Activated CD8-positive, alpha-beta memory T cell treated with anti-CD3 and anti-CD28 coated beads, Interleukin-2, amount 50 U/mL, for 1 hour (primary cell): ENCODE data around the gene TBX21.
A peak's percentile ranks its signal among the peaks of the same experiment; 100 is the strongest.

Experiments used
- DNase-seq: peaks from one replicate; pipeline ENCODE4 v3.0.0-alpha.2; 2020; ENCODE audit errors: extremely low read depth

Gene TBX21, protein sequence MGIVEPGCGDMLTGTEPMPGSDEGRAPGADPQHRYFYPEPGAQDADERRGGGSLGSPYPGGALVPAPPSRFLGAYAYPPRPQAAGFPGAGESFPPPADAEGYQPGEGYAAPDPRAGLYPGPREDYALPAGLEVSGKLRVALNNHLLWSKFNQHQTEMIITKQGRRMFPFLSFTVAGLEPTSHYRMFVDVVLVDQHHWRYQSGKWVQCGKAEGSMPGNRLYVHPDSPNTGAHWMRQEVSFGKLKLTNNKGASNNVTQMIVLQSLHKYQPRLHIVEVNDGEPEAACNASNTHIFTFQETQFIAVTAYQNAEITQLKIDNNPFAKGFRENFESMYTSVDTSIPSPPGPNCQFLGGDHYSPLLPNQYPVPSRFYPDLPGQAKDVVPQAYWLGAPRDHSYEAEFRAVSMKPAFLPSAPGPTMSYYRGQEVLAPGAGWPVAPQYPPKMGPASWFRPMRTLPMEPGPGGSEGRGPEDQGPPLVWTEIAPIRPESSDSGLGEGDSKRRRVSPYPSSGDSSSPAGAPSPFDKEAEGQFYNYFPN

DNA sequence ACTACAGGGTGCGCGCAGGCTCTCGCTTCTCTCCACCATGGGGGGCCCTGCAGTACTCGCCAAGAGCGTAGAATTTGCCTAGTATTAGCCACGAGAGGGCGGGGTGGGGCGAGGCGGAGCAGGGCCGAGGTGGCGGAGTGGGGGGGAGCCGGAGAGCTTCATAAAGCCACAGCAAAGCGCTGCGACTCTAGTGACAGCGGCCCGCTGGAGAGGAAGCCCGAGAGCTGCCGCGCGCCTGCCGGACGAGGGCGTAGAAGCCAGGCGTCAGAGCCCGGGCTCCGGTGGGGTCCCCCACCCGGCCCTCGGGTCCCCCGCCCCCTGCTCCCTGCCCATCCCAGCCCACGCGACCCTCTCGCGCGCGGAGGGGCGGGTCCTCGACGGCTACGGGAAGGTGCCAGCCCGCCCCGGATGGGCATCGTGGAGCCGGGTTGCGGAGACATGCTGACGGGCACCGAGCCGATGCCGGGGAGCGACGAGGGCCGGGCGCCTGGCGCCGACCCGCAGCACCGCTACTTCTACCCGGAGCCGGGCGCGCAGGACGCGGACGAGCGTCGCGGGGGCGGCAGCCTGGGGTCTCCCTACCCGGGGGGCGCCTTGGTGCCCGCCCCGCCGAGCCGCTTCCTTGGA, at the start of gene TBX21:
Gene TBX21, plus strand, starts transcription at position 190 of the 627 bp plus-strand sequence. Its CDS starts 219 bp downstream, at position 409.
- peak; percentile 83 for DNase-seq

DNA sequence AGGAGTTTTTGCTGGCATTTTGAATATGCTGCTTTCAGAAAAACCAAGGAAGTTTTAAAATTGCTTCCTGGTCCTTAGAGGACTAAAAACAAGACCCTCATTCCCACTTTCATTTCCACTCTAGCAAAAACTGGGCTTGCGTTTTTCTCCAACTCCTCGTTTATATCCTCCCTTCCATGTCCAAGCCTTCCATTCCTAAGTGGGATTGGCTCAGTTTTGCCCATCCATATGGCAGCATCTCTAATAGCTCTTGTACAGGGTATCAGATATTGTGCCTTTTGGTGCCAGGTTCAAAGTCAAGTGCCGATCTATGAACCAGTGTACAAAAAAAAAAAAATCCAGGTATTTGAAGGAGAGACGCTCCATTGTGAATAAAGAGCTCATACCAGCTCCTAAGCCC, 49.0 kb upstream of the TBX21 start:
- DNase-seq: no peak

DNA sequence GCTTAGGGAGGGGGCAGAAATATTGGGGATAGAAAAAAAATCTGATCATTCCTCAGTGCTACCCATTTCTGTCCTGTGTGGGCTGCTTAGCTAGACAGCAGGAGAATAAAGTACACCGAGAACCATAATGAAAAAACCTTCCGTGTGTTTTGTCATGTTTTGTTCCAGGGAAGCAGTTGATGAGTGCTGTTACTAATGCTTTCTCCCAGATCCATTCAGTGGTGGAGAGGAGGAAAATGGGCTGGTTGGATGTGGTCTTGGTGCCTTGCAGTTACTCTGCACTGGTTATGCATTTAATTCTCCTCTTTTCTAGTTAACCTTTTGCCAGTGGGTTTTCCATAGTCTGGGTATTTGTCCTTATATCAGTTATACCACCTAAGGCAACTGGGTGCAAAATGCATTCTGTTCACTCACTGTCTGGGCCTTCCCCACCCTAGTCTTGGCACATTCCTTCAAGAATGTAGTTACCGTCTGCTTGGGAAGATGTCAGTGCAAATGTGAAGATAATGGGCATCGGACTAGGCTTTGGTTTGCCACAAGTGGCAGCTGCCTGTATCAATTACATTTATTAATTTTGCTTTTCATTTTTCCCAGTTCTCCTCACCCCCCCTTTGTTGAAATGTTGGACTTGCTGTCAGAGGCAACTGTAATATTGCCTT, 48.4 kb upstream of the TBX21 start:
- DNase-seq: no peak

DNA sequence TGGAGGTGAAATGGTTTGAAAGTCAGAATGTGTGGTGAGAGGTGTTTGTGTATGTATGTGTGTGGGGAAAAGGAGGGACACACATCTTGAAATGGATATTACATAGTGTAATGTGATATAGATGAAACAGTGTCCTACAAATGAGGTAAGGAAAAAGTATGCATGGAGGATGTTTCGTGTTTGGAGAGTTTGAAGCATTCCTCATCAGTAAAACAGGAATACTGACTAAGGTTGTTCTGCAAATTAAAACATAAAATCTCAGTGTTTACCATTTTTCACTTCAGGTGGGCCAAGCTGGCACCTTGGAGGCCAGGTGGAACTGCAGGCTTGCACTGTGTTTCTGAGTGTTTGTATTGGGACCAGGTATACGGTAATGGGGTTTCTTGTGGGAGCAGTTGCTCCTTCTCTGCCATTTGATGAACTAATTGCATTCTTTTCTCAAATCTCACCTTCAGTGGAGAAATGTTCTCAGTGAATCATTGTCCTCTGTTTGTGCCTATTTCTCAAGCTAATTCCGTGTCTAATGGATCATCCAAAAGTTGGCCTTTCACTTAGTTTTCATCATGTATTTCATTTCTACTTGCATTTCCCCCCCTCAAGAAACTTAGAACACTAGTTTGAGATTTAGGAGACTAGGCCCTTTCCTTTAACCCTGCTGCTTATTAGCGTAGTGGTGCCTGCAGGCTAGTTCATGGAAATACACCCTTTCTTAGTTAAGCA, 47.3 kb upstream of the TBX21 start:
- no peak for DNase-seq

DNA sequence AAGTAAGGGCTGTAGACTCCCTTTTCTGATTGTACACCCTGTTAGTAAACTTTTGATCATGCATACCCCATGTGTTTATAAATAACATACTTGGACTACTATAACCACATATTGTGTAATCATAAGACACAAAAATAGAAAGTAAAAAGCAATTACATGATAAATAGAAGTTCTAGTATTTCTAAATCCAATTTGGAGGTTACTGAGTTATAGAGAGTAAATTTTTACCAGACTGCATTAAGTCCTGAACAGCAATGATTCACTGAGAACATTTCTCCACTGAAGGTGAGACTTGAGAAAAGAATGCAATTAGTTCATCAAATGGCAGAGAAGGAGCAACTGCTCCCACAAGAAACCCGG, 46.8 kb upstream of the TBX21 start:
- DNase-seq: no peak

DNA sequence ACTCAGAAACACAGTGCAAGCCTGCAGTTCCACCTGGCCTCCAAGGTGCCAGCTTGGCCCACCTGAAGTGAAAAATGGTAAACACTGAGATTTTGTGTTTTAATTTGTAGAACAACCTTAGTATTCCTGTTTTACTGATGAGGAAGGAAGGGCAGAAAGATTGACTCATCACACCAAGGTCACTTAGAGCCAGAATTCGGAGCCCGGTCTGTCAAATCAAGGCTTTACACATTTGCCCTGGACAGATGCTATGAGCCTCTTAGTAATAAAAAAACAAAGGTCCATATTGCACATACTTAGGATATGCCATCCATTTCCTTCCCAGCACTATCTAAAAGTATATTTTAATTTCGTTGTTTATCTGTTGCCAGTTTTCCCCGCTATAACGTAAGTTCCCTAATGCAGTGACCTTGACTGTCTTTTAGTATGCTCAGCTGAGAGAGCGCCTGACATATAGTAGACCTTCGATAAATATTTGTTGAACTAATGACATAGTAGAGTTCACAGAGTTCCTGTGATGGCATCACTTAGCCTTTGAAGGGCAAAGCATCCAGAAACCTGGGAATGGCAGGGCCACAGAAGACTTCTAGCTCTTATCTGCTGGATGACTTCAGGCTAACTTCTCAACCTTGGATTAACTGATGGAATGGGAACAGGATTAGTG, 46.2 kb upstream of the TBX21 start:
- no peak for DNase-seq

DNA sequence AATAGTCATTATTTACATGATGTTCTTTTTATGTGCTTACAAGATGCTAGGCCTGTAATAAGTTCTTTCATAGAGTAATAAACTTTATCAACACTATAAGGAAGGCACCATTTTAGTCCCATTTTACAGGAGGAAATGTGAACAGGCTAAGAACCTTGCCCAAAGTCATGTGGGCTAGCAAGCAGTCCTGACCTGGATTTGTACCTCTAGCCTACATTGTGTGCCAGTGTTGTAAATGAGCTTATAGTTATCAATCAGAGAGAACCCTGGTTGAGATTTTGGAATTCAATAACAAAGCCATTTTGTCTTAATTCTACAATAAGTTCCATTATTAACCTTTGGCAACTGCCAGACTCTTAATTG, 45.7 kb upstream of the TBX21 start:
- no peak for DNase-seq

DNA sequence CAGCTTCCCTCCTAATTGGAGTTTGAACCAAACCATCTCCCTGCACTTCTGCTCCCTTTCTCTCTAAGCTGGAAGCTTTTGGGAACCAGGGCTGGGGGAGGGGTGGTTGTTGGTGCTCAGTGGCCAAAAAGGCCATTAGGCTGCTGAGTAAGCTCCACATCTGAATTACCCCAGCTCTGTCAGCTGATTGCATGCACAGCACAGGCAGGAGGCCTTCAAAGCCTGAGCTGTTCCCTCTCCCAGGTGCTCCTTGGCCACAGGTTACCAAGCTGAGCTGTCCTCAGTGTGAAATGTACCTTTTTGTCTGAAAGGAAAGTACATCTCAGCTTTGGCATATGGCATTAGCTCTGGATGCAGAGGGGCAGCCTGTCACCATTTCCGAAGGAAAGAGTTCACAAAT, 45.3 kb upstream of the TBX21 start:
- no peak for DNase-seq

DNA sequence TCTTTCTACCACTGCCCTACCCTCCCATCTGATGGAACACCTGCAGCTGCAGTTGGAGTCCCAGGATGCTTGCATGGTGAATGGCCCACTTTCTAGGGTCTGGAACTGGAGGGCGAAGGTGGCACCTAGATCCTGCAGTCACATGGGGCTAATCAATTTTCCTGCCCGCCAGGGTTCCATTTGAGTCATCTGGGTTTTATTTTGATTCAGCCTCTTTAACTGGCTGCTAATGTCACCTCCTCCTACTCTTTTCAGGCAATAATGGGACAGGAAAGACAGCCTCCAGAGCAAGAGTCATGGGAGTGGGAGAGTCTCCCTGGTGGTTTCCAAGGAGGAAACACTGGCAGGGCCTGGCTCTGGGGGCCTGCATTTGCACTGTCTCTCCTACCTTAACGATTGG, 42.9 kb upstream of the TBX21 start:
- DNase-seq: no peak

DNA sequence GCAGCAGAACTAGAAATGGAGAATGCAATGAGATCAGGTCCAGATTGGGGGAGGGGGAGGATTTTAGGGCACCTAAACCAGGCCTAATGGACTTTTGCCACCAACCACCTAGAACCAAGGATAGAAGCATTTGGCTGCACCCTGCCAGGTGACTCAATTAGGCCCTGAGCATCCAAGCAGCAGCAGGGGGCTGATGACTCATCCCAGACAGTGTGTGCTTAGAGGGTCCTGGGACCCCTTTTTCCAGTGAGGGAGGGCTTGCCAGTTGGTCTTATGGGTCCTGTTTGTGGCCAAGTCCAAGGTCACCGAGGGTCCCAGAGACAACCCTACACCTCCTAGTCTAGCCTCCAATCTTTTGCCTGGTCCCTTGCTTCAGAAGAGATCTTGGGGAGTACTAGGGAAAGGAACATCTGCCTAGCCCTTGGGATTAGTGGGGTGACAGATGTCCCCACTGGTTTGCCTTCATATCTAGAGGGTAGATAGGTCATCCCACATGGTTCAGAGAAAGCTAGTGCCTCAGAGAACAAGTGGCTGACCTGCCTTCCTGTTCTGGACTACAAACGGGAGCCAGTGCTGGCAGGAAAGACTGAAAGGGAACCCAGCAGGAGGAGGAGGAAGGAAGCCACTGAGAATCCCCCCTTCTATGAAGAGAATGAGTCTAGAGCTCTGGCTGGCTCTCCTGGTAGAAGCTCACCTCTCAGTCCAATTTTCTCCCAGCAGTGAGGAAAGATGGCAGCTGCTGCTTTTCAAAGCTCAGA, 40.7 kb upstream of the TBX21 start:
- DNase-seq: no peak

DNA sequence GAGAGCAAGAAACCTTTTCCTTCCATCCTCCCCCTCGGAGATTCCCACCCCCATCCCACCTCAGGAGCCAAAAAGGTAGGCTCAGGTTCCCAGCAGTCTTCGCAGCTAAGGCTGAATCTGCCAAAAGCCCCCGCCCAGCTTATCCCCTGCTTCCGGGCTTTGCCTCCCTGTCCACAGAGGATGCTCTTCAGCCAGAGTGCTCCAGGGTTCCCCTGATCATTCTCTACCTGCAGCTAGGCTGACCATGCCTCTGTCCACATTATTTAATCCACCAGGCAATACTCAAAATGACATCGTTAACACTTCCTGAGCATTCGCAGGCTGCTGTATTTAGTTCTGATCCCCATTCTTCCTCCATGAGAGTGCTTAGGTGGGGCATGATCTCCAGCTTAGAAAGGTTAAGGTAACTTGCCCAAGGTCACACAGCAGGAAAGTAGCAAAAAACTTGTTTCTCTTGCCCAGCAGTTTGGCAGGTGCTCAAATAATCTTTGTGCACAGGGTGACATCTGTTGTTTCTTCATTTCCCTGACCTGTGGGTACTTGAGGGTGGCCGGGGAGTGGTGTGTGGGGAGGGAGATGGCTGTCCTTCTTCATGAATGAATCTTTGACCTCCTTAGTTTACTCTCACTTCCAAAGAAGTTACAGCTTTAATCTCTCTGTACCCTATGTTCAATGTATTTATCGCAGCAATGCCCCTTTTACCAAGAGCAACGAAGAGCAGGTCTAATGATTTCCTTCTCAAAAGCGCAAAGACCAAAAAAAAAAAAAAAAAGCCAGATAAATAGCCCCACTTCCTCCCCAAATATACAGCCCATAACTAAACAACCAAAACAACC, 39.9 kb upstream of the TBX21 start:
- DNase-seq: no peak

DNA sequence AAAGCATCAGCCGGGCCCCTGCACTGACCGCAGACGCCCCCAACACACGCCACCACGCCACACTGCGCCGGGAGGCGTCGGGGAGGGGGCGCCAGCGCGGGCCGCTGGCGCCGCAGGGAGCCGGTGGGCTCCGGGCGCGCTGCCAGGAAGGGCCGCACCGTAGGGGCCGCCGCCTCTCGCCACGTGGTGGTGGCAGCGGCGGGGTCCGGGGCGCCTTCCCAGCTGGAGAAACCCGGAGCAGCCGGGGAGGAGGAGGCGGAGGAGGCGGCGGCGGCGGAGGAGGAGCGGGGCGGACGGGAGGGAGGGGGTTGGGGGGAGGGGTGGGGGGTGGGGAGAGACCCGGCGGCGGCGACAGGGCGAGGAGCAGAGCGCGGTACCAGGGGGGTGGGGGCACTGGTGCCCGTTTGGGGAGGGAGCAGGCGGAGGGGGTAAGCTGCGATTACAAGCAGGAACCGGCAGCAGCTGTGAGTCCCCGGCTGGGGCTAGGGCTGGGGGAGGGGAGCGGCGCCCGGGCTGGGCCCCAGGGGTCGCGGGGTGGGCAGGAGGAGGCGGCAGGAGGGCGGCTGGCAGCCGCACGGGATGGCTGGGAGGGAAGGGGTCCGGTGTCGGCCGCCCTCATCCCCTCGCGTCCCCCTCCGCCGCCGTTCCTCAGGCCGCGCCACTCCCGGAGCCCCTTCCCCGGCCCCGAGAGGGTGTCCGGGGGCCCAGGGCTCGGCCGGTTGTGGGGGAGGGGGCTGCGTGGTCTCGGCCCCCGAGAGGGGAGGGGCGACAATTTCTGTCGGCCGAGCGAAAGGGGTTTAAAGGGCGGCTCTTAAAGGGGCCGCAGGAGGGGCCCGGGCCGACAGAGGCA, 39.1 kb upstream of the TBX21 start, which contains the start of gene TBKBP1:
Gene TBKBP1, plus strand, starts transcription at position 431 of the 850 bp plus-strand sequence. CDS start 1,952 bp downstream, outside the sequence.
- DNase-seq: no peak

DNA sequence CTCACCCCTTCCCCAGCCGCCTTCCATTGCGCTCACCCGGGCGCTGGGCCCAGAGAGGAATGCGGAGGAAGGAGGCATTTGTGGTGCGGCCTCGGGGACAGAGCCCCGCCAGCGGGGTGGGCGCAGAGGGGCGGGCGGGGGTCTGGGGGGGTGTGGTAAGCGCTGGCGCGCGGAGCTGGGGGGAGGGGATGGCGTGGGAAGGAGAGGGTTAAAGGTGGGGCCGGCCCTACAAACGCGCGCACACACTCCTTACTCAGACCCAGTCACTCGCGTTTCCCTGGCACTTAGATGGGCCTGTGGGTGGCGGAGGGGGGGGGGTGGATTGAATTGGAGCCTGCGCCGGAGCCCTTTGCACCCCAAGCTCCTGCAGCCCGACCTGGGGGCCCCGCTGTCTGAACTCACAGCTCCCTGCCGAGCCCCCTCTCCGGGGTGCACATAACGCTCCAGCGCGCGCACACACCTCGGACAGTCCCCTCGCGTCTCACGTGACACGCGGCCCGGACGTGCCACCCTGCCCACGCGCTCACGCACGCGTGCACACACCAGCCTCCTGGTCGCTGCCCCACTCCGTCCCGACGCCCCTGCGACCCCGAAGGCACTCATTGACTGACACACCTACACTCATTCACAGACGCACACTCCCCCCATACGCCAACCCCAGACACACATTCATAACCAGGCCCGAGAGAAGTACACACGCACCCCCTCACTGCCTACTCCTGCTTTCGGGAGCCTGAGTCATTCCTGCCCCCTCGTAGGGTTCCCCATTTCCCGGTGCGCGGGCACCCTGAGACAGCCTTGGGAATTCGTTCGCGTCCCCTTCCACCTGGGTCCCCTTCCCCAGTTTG, 38.2 kb upstream of the TBX21 start:
- no peak for DNase-seq

DNA sequence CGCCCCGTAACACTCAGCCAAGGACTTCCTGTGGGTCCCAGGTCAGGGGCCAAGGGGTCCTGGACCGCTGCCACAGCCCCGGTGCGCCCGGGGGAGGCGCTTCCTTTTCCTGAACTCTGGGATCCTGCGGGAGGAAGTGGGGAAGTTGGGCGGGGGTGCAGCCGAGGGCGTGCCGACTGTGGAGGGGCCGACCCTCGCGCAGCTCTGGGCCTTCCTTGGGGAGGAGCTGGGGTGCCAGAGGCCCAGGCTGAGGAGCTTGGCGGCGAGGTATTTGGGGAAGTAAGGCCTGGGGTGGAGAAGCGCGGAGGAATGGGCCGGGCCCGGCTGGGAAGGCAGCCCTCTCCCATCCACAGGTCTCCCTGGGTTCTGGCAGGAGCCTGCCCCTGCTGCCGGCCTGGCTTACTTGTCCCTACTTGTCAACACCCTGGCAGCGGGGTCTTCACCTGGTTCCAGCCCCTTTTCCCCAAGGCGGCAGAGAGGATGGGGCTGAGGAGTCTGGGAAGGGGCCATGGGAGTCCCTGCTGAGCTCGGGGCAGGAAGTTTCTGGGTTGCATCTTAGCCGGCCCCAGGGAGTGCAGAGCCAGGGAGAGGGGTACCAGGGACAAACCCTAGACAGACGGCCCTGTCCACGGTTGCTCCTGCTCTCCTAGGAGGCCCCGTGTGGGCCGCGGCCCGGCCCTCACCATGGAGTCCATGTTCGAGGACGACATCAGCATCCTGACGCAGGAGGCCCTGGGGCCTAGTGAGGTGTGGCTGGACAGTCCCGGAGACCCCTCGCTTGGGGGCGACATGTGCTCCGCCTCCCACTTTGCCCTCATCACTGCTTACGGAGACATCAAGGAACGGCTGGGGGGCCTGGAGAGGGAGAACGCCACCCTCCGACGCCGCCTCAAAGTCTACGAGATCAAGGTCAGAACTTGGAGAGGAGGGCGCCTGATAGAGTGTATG, 37.3 kb upstream of the TBX21 start:
- DNase-seq: no peak

DNA sequence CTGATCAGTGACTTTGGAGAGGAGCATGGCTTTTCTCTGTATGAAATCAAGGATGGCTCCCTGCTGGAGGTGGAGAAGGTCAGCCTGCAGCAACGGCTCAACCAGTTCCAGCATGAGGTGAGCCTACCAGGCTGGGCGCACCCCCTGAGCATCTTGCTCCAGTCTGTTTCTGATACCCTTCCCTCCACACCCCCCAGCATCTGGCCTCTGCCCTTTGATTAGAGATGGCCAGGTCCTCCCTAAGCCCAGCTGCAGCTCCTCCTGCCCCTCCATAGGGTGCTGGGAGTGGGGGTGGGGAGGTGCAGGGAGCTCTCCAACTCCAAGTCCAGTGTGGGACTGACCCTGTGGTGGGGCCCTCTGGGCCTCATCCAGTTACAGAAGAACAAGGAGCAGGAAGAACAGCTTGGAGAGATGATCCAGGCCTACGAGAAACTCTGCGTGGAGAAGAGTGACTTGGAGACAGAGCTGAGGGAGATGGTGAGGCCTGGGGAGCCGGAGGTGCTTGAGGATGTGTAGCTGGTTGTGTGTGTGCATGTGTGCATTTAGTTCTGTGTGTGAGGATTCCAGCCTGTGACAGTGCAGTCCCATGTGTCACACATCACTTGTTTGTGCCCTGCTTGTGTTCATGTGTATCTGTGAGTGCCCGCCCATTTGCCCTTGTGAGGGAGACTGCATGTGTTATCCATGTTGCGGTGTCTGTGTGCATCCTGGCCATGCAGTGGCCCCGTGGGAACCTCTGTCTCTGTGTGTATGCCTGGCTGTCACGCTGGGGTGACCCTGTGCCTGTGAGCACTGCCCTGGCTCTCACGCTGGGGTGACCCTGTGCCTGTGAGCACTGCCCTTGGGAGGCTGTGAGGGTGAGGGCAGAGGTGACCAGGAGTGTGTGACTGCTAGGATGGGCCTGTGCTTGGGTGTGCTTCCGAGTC, 36.1 kb upstream of the TBX21 start:
- no peak for DNase-seq
